Keratinocyte (primary cell): ENCODE results near the gene UPF3A. TPM values are rescaled to one million over a fixed set of nuclear protein-coding genes. Genes with fewer than 3 reads are reported as not detected.

Source experiments
- DNase-seq: peaks from one replicate; pipeline ENCODE4 v3.0.0-alpha.2; 2011; ENCODE audit warnings: low read depth, missing footprints, low spot score
- FAIRE-seq: peaks from 2 replicates; lab custom pipeline; 2011; peaks lifted over from hg19 to GRCh38; lab: Jason Lieb, UNC
- H2AFZ ChIP-seq: 2 replicates; pipeline ENCODE4 v1.6.0; 2012; ENCODE audit warnings: low read length, control low read depth, inconsistent platforms; ENCODE audit not compliant: control insufficient read depth
- H3K27ac ChIP-seq: 2 replicates; pipeline ENCODE4 v1.5.1; 2011; ENCODE audit warnings: low read length; ENCODE audit not compliant: control insufficient read depth, insufficient read depth
- H3K27me3 ChIP-seq: 3 replicates; pipeline ENCODE4 v1.6.0; 2011; ENCODE audit warnings: low read length; ENCODE audit not compliant: control insufficient read depth, insufficient read depth; ENCODE audit errors: extremely low read depth
- H3K36me3 ChIP-seq, 2 experiments: 2 replicates in 1 of 2; 3 replicates in 1 of 2; pipeline ENCODE4 v1.5.1; 2011; ENCODE audit warnings: low read length in 2 of 2, mild to moderate bottlenecking in 1 of 2; ENCODE audit not compliant: control insufficient read depth in 2 of 2, insufficient read depth in 2 of 2; ENCODE audit errors: extremely low read depth in 1 of 2
- H3K4me1 ChIP-seq: 3 replicates; pipeline ENCODE4 v1.5.1; 2011; ENCODE audit warnings: low read length; ENCODE audit not compliant: control insufficient read depth, insufficient read depth; ENCODE audit errors: extremely low read depth
- H3K4me2 ChIP-seq: 3 replicates; pipeline ENCODE4 v1.6.0; 2011; ENCODE audit warnings: low read depth, low read length; ENCODE audit not compliant: control insufficient read depth, insufficient read depth; ENCODE audit errors: extremely low read depth
- H3K4me3 ChIP-seq, 3 experiments: fragments of 200-600 bp in 1 of 3; sonication (generic) in 1 of 3; 2 replicates in 2 of 3; 3 replicates in 1 of 3; pipeline ENCODE4 v1.5.1; 2011 to 2016; ENCODE audit warnings: low read length in 3 of 3, mild to moderate bottlenecking in 3 of 3, control low read depth in 2 of 3, inconsistent platforms in 1 of 3, low read depth in 1 of 3, mixed read lengths in 1 of 3, mixed run types in 1 of 3, moderate library complexity in 1 of 3; ENCODE audit not compliant: control insufficient read depth in 2 of 3, insufficient read depth in 2 of 3; ENCODE audit errors: extremely low read depth in 1 of 3
- H3K79me2 ChIP-seq: 2 replicates; pipeline ENCODE4 v1.6.0; 2012; ENCODE audit warnings: low read length; ENCODE audit not compliant: control insufficient read depth, insufficient read depth
- H3K9ac ChIP-seq: 3 replicates; pipeline ENCODE4 v1.6.0; 2011; ENCODE audit warnings: low read length; ENCODE audit not compliant: control insufficient read depth, insufficient read depth; ENCODE audit errors: extremely low read depth
- H3K9me1 ChIP-seq: 3 replicates; pipeline ENCODE4 v1.6.0; 2011; ENCODE audit warnings: low read length; ENCODE audit not compliant: control insufficient read depth, insufficient read depth; ENCODE audit errors: extremely low read depth
- H3K9me3 ChIP-seq: 2 replicates; pipeline ENCODE4 v1.5.1; 2012; ENCODE audit warnings: low read depth, low read length; ENCODE audit not compliant: control insufficient read depth
- H4K20me1 ChIP-seq: 3 replicates; pipeline ENCODE4 v1.6.0; 2011; ENCODE audit warnings: low read length; ENCODE audit not compliant: control insufficient read depth, insufficient read depth; ENCODE audit errors: extremely low read depth
- EZH2 ChIP-seq: IDR thresholded peaks from one replicate; pipeline ENCODE4 v1.6.1; 2012; ENCODE audit warnings: inconsistent platforms, mild to moderate bottlenecking, low read length, moderate library complexity
- dilution Hi-C: fragments of 300-500 bp; cut with MboI; formaldehyde crosslinking; loops from one replicate; pipeline ENCODE4 v1.7.0; 2020; ENCODE audit warnings: low sequenced_read_pairs; ENCODE audit not compliant: extremely low pct_ligation_motif_present
- polyA plus RNA-seq, 5 experiments: library from polyadenylated mRNA; depleted of rRNA in 3 of 5; stranded (reverse) in 3 of 5; stranded (forward) in 1 of 5; unstranded in 1 of 5; fragments of >200 nt; gene quantifications; 1 replicate in 1 of 5; 2 replicates in 3 of 5; 3 replicates in 1 of 5; pipeline versions ENCODE4 v1.2.1 to v1.2.3, GENCODE V29; 2011 to 2012; ENCODE audit warnings: missing spikeins in 2 of 5, low read depth in 1 of 5, low replicate concordance in 1 of 5
- TF ChIP-seq, protein P1 (sequence below), 3 experiments: IDR thresholded peaks in 1 of 3; conservative IDR thresholded peaks in 1 of 3; optimal IDR thresholded peaks in 1 of 3; 2 replicates in 2 of 3; 3 replicates in 1 of 3; pipeline versions ENCODE3 to v1.5.1; 2011; ENCODE audit warnings: low read length in 3 of 3, mild to moderate bottlenecking in 3 of 3, moderate library complexity in 2 of 3, control low read depth in 1 of 3, inconsistent platforms in 1 of 3; ENCODE audit not compliant: insufficient read depth in 2 of 3; ENCODE audit errors: extremely low read depth in 1 of 3

Gene UPF3A
- polyA plus RNA-seq, 1 donor (not counting 4 experiments of a cell fraction or from before 2014, with no cell fraction given), result 60.8 TPM

DNA sequence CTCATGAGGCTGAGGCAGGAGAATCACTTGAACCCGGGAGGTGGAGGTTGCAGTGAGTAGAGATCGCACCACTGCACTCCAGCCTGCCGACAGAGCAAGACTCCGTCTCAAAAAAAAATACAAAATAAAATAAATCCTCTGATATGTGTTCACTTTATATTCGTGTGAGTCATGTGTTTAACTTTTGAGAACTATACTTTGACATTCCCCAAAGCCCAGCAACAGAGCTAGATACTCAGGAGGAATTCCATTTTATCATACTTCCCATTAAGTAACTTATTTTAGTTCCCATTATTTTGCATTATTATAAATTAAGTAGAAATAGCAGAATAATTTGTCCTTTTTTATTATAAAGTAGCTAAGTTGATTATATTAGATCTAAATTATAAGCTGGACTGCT lies 29.6 kb downstream of the UPF3A start:
- Histone ChIP-seq H3K4me3 (no peak overlapping the region), H3K27me3 (no peaks in the 10 kb centered on the region), H3K9ac (no peak overlapping the region), H3K27ac (no peak overlapping the region), H3K9me3 (no peaks in the 10 kb centered on the region), H4K20me1 (no peaks in the 10 kb centered on the region), H2AFZ (no peak overlapping the region), H3K36me3 (peaks cover 0 to 3% of the 10 kb centered on the region in 2 experiments), H3K79me2 (peaks cover 16% of the 10 kb centered on the region), H3K4me1 (peaks cover 9% of the 10 kb centered on the region), H3K4me2 (no peak overlapping the region), H3K9me1 (no peaks in the 10 kb centered on the region)
- dilution Hi-C loops, result no loop called here
- DNase-seq (no peak), FAIRE-seq (no peak)
- no peak for TF ChIP-seq EZH2
- TF ChIP-seq, protein P1, sequence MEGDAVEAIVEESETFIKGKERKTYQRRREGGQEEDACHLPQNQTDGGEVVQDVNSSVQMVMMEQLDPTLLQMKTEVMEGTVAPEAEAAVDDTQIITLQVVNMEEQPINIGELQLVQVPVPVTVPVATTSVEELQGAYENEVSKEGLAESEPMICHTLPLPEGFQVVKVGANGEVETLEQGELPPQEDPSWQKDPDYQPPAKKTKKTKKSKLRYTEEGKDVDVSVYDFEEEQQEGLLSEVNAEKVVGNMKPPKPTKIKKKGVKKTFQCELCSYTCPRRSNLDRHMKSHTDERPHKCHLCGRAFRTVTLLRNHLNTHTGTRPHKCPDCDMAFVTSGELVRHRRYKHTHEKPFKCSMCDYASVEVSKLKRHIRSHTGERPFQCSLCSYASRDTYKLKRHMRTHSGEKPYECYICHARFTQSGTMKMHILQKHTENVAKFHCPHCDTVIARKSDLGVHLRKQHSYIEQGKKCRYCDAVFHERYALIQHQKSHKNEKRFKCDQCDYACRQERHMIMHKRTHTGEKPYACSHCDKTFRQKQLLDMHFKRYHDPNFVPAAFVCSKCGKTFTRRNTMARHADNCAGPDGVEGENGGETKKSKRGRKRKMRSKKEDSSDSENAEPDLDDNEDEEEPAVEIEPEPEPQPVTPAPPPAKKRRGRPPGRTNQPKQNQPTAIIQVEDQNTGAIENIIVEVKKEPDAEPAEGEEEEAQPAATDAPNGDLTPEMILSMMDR (optimal IDR thresholded peaks at IDR 0.05 in 1 of 3, IDR thresholded peaks at IDR 0.05 in 1 of 3, conservative IDR thresholded peaks at IDR 0.05 in 1 of 3; ENCODE audit: extremely low read depth in 1 of 3, insufficient read depth in 2 of 3, low read length in 3 of 3), result no peak

DNA sequence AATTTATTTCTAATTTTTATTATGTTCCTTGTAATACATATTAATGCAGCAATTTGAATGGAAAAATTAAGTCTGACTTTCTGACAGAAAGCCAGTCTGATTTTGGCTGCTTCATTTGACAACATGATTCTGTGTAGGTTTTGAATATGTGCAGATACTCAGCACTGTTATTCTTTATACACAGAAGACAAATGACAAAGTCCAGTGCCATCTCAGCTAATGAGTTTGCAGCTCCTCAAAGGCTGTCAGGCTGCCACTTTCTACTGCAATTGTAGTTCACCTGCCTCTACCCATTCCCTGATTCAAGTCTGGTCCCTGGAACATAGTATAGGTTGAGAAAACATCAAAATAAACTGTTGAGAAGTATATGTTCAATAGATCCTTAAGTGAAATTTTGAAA lies 30.0 kb downstream of the UPF3A start:
- Histone ChIP-seq H3K4me1 (peaks cover 9% of the 10 kb centered on the region), H3K79me2 (peaks cover 20% of the 10 kb centered on the region), H3K4me2 (no peak overlapping the region), H3K36me3 (peaks cover 0 to 3% of the 10 kb centered on the region in 2 experiments), H3K9me3 (no peaks in the 10 kb centered on the region), H3K9ac (no peak overlapping the region), H3K4me3 (no peak overlapping the region), H3K27me3 (no peaks in the 10 kb centered on the region), H3K9me1 (no peaks in the 10 kb centered on the region), H3K27ac (no peak overlapping the region), H2AFZ (no peak overlapping the region), H4K20me1 (no peaks in the 10 kb centered on the region)
- no peak for DNase-seq
- TF ChIP-seq, protein P1 (optimal IDR thresholded peaks at IDR 0.05 in 1 of 3, IDR thresholded peaks at IDR 0.05 in 1 of 3, conservative IDR thresholded peaks at IDR 0.05 in 1 of 3; ENCODE audit: extremely low read depth in 1 of 3, insufficient read depth in 2 of 3, low read length in 3 of 3), result no peak
- TF ChIP-seq EZH2, result no peak
- no peak for FAIRE-seq
- dilution Hi-C loops, result no loop called here
